Coronary artery (tissue), 2 donors: ENCODE data around the gene GRAMD4.
"Not testable (repeated sequence)": the region's sequence is repeated elsewhere in the genome, so short reads cannot be mapped to it uniquely, and the experiment has no call there.

Source experiments
- DNase-seq: peaks from one replicate; pipeline ENCODE4 v3.0.0-alpha.2; 2017; ENCODE audit warnings: low spot score
- H3K27ac ChIP-seq, 2 donors: fragments of 200-600 bp; sonication (generic); one replicate each; pipeline ENCODE4 v1.5.1; 2016 to 2019
- H3K4me3 ChIP-seq: fragments of 200-600 bp; sonication (generic); 2 replicates; pipeline ENCODE4 v1.5.1; 2016; ENCODE audit warnings: mild to moderate bottlenecking, moderate library complexity
- CTCF ChIP-seq: fragments of 200-600 bp; sonication (generic); IDR thresholded peaks from one replicate; pipeline ENCODE4 v1.5.1; 2019; ENCODE audit warnings: antibody characterized with exemption

The GRAMD4 gene

GRCh38 chr22:46641811-46642266 lies 21.7 kb downstream of the GRAMD4 start:
- H3K4me3 ChIP-seq: no peak overlapping the region
- no peak for TF ChIP-seq CTCF
- DNase-seq: no peak
- H3K27ac ChIP-seq: no peak overlapping the region

- H3K27ac ChIP-seq, DNase-seq, H3K4me3 ChIP-seq: not testable (repeated sequence)
Observed at GRCh38 chr22:46642840-46643480, 22.8 kb downstream of the GRAMD4 start.

- no peak for DNase-seq
- Histone ChIP-seq H3K27ac (no peak overlapping the region), H3K4me3 (no peak overlapping the region)
- TF ChIP-seq CTCF: no peak
Observed at GRCh38 chr22:46646531-46647215, 26.5 kb downstream of the GRAMD4 start.

GRCh38 chr22:46648225-46648820 lies 28.1 kb downstream of the GRAMD4 start:
- DNase-seq, H3K4me3 ChIP-seq, H3K27ac ChIP-seq: not testable (repeated sequence)

- no peak overlapping the region for H3K4me3 ChIP-seq
- TF ChIP-seq CTCF: no peak
- no peak for DNase-seq
- peak overlapping the region in 1 of 2 donors; percentile 41 for H3K27ac ChIP-seq
Observed at GRCh38 chr22:46649141-46650077, 29.2 kb downstream of the GRAMD4 start.

GRCh38 chr22:46650078-46650810 lies 30.1 kb downstream of the GRAMD4 start:
- no peak for DNase-seq
- Histone ChIP-seq H3K27ac (peak overlapping the region in 1 of 2 donors; percentile 41), H3K4me3 (no peak overlapping the region)
- TF ChIP-seq CTCF: no peak

GRCh38 chr22:46651316-46651715 lies 31.1 kb downstream of the GRAMD4 start:
- no peak for TF ChIP-seq CTCF
- H3K27ac ChIP-seq: no peak overlapping the region

More at GRCh38 chr22:46651316-46651715, 31.1 kb downstream of the GRAMD4 start:
- DNase-seq: no peak
- no peak overlapping the region for H3K4me3 ChIP-seq
